ENCODE results near the gene LPP.

- TF ChIP-seq POLR2AphosphoS5 (IDR thresholded peaks at IDR 0.05; ENCODE audit: low read depth, low read length) (no peak), POLR2A (IDR thresholded peaks at IDR 0.05; ENCODE audit: low read depth, low read length) (no peak), TAF1 (IDR thresholded peaks at IDR 0.05; ENCODE audit: borderline replicate concordance, low read depth, low read length) (no peak)
These were observed 22.9 kb downstream of the LPP start for GRCh38 chr3:188176884-188177283.
